ENCODE measurements around the gene DAPP1. TPM values are rescaled to one million over a fixed set of nuclear protein-coding genes. Genes with fewer than 3 reads are reported as not detected.

DAPP1 gene
- total and polyA plus RNA-seq, 2 of the 4 experiments (the other 2 are of a cell fraction) = not detected

GRCh38 chr4:99875071-99875470, 58.4 kb downstream of the DAPP1 start:
- no peak overlapping the region for H3K4me2 ChIP-seq (ENCODE audit: low read depth, low read length)
- H3K9me1 ChIP-seq (ENCODE audit: insufficient read depth, low read length) = no peaks in the 10 kb centered on the region
- no peak overlapping the region for H2AFZ ChIP-seq (replicated peaks; ENCODE audit: low read length, poor library complexity)
- H3K18ac ChIP-seq (ENCODE audit: low read depth, low read length) = no peak overlapping the region
- H3K56ac ChIP-seq (ENCODE audit: extremely low read depth, insufficient read depth, low read length) = no peak overlapping the region
- H2AK5ac ChIP-seq (ENCODE audit: low read depth, low read length) = no peak overlapping the region
- ChIA-PET CTCF (interaction anchor here (0.6 kb wide), 1 partner anchor 757 kb away, joined by 4 read pairs; no protein-coding TSS in a partner anchor), POLR2A (ENCODE audit: unreplicated experiment) (no interaction called here)
- no peaks in the 10 kb centered on the region for H4K20me1 ChIP-seq (ENCODE audit: insufficient read depth, low read length)
- intact Hi-C loops (cut with micrococcal nuclease) = no loop called here
- no peak overlapping the region for H3K27ac ChIP-seq (ENCODE audit: insufficient read depth, low read length)
- no peak for DNase-seq
- peaks cover 3% of the 10 kb centered on the region for H3K27me3 ChIP-seq (ENCODE audit: control insufficient read depth, insufficient read depth, low read length)
- in situ Hi-C loops (cut with MboI; ENCODE audit: low sequenced_read_pairs) = no loop called here
- no peak overlapping the region for H2BK5ac ChIP-seq (ENCODE audit: low read depth, low read length, poor library complexity, severe bottlenecking)
- peaks cover 2% of the 10 kb centered on the region; the same call in 1 of the 2 replicates for H3K36me3 ChIP-seq (ENCODE audit: control insufficient read depth, insufficient read depth, low read length)
- no peak overlapping the region for H2AK9ac ChIP-seq (replicated peaks; ENCODE audit: low read depth, low read length, poor library complexity)
- no peaks in the 10 kb centered on the region for H3K9me3 ChIP-seq (ENCODE audit: control insufficient read depth, insufficient read depth, low read length)
- no peak overlapping the region for H3K14ac ChIP-seq (replicated peaks; ENCODE audit: low read depth, low read length)
- no peak overlapping the region for H4K8ac ChIP-seq (ENCODE audit: low read depth in 2 of 2, low read length in 2 of 2)
- TF ChIP-seq RAD21 (IDR thresholded peaks at IDR 0.05; ENCODE audit: low read length) = no peak
- TF ChIP-seq RCOR1 (IDR thresholded peaks at IDR 0.05; ENCODE audit: insufficient replicate concordance, low read length) = no peak
- TF ChIP-seq FOS (IDR thresholded peaks at IDR 0.05; ENCODE audit: low read depth, low read length) = no peak
- no peak for TF ChIP-seq CTCF (conservative IDR thresholded peaks at IDR 0.05; ENCODE audit: low read depth, low read length)
- H3K9ac ChIP-seq (ENCODE audit: low read depth, low read length) = no peak overlapping the region
- H2BK20ac ChIP-seq (ENCODE audit: low read depth, low read length) = no peak overlapping the region
- H3K79me1 ChIP-seq (ENCODE audit: low read depth in 1 of 2, low read length in 2 of 2) = no peaks in the 10 kb centered on the region
- H3K23ac ChIP-seq (ENCODE audit: low read depth, low read length) = no peak overlapping the region
- ATAC-seq (ENCODE audit: low read depth) = no peak
- no TSS peak for BruUV-seq (replicated peaks)
- H4K5ac ChIP-seq (ENCODE audit: low read depth, low read length) = no peak overlapping the region
- no peak overlapping the region for H4K91ac ChIP-seq (ENCODE audit: insufficient read depth, low read depth, low read length)
- no peak overlapping the region for H3K4ac ChIP-seq (ENCODE audit: low read depth, low read length)
- no peaks in the 10 kb centered on the region for H3K4me1 ChIP-seq (ENCODE audit: control insufficient read depth, insufficient read depth, low read length)
- H3K4me3 ChIP-seq (ENCODE audit: insufficient read depth, low read depth, low read length) = no peak overlapping the region
- dilution Hi-C loops (cut with HindIII; ENCODE audit: low sequenced_read_pairs, unreplicated experiment) = no loop called here
- H2BK120ac ChIP-seq (ENCODE audit: low read depth, low read length) = no peak overlapping the region
- no peak overlapping the region for H2BK15ac ChIP-seq (ENCODE audit: low read depth, low read length)
